CD4-positive, alpha-beta T cell treated with Interleukin-2 at 100 ng/mL for 4 hours (primary cell): ENCODE measurements around the gene NUDT14.

Experiments used
- DNase-seq: peaks from one replicate; pipeline ENCODE4 v3.0.0-alpha.2; 2020; ENCODE audit warnings: low spot score

NUDT14 gene

DNA sequence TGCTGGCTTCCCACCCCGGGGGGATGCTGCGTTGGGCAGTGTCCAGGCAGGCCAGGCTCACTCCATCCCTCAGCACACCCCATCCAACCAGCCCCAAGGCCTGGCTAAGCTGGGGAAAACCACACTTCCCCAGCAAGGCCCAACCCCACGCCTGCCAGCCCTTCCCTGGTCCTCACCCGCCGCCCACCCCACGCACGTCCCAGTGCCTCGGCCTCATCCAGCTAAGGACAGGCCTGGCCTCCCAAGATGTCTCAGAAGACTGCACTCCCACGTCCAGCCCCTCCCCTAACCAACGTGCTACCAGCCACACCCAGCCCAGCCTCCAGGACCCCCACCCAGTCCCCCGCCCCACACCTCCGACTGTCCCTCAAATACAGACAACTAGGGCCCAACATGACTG lies 22.3 kb downstream of the NUDT14 start:
- no peak for DNase-seq

DNA sequence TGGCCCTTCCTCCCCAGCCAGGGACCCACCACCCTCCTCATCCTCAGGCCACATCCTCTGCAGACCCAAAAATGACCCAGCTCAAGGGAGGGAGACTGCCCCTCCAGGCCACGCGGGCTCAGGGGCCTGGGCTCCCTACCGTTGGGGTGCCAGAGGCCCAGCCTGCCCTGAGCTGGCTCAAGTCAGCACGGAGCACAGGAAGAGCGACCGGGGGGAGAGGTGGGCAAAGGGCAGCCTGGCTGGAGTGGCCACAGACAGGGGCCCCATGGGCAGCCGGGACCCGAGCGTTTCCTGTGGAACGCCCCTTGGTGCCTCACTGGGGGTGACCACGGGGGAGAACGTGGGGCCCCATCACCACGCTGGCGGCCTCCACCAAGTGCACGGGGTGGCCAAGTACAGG lies 23.2 kb downstream of the NUDT14 start:
- no peak for DNase-seq

DNA sequence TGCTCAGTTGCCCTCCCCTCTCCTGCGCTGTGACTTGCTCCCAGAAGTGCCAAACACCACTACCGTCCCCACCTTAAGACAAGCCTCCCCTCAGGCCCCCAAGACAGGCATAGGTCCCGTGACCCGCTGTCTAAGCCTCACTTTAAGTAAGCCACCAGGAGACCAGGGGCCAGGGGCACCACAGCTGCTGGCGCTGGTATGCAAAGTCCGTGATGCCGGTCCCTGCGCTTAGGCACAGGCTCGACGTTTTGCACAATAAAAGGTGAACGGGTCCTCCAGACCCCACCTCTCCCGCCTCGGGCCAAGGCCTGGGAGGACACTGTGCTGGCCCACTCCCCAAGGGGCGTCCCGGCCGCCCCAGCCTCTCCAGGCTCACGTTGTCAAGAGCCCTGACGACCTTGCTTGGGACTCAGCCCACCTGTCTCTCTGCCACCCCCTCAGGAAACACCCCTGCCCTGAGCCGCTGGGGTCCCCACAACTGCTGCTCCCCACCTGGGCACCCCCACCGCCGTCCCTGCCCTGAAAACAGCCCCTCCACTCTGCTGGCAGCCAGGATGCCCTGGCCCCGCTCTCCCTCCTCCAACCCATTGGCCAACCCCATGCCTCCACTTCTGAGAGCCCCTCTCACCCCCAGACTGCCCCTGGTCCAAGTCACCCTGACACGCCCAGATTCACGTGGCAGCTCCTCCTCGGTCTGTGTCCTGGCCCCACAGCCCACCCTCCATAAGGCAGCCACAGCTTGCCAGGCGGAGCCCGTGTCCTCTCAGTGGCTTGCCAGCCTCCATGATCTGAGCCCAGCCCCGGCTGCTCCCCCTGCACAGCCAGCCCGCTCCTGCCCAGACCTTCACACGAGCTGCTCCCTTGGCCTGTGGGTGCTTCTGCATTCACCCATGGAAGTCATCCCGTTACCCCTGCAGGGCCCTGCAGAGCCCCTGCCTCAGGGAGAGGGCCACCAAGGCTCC lies 24.4 kb downstream of the NUDT14 start:
- no peak for DNase-seq

DNA sequence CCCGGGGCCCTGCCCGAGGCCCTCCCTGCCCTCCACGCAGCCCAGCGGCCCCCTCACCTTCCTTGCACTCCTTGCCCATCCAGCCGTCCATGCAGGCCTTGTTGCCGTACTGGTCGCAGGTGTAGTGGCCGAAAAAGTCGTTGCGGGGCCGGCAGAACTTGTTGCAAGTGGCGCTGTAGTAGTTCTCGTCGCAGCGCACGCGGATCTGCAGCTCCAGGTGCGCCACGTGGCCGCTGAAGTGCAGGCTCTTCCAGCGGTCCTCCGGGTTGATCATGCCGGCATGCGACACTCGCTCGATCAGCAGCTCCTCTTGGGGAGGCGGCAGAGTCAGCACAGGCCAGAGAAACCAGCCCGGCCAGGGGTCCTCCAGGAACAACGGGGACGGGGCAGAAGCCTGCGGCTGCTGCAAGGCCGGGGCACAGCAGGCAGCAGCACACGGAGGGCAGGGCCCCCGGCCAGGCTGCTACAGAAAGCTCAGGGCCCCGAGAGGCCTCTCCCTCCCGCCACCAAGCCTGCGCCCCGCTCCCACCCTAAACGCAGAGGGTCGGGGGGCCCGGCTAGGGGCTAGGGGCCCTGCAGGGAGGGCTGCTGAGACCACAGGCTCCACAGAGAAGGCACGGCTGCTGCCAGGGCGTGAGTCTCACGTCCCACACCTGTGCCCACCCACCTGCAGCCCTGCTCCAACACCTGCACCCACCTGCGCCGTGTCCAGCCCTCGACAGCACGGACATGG lies 25.3 kb downstream of the NUDT14 start:
- no peak for DNase-seq

DNA sequence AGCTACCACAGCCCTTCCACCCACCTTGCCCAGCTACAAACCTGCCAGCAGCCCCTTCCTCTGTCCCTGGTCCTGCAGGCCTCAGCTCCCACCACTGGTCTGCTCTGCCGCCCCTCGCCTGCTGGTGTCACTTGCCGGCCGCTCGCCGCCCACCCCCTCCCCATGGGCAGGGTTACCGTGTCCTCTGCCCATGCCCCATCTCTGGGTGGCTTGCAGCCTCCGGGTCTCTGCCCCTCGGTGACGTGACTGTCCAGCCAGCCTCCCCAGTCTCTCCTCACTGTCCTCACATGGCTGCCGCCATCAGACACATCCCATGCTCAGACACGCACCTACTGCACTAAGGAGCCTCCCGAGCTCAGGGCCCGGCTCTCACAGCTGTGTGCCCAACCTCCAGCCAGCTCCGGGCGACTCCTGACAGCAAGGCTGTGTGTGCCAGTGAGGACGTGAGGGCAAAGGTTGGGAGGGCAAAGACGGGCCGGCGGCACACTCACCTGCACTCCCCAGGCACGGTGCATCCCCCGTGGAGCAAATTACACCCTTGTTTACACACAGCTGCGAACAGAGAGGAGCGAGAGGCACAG lies 26.0 kb downstream of the NUDT14 start:
- DNase-seq = no peak

DNA sequence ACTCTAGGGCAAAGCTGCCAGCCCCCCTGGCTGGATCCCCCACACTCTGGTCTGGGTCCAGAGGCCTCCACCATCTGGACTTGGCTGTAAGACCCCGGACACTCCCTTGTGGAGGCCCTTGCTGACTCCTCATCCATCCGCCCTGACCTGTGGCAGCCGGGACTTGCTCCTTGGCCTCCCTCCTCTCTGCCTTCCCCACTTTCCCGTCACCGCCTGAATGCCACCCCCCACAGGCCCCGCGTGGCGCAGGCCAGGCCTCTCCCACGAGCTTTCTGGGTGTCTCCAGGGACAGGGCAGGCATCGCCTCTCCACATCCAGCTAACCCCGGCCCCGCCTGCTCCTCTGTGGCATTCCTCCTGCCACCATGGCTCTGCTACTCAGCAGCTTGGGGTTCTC lies 26.6 kb downstream of the NUDT14 start:
- no peak for DNase-seq

DNA sequence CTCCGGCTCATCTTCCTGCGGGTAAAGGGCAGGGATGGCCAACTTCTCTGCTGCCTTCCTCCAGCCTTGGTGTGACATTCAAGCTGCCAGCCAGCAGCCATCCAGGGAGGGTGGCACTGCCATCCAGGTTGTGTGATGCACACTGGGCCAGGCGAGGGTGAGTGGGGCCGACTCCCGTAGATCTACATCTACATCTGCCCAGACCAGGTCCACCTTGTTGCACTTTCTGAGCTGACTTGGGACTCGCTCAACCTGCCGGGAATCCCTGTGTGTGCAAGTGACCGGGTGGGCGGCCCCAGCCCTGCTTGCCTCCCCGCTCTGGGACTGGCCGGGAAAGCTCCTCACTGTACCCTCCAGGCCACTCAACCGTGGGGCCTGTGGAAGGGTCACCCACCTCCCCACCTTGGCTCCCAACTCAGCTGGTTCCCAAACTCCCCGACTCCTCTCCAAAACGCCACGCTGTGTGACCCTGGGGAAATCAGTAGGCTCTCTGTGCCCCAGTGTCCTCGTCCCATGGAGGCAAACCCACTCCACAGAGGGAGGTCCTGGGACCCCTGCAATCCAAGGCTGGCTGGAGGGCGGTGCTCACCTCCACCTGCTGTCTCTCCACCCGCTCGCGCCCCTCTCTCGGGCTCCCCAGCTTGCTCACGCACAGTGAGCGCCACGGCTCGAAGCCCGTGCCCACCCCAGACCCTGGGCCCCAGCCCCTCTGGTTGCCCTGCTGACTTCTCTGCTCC lies 27.2 kb downstream of the NUDT14 start:
- DNase-seq = no peak

DNA sequence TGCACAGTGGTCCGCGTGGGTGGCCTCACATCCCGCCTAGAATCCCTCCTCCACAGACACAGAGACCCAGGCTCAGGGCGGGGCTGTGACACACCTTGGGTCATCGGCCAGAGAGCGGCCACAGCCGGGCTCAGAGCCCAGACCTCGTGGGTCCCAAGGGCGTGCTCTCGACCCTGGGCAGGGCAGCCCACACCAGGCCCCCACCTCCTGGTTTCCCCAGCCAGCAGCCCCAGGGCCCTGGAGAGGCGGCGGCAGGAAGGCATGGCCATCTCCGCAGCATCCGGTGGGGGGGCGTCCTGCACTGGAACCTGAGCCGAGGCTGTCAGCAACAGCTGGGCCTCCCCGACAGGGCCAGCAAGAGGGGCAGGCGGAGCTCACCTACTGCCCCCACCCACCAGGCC lies 27.8 kb downstream of the NUDT14 start:
- no peak for DNase-seq

DNA sequence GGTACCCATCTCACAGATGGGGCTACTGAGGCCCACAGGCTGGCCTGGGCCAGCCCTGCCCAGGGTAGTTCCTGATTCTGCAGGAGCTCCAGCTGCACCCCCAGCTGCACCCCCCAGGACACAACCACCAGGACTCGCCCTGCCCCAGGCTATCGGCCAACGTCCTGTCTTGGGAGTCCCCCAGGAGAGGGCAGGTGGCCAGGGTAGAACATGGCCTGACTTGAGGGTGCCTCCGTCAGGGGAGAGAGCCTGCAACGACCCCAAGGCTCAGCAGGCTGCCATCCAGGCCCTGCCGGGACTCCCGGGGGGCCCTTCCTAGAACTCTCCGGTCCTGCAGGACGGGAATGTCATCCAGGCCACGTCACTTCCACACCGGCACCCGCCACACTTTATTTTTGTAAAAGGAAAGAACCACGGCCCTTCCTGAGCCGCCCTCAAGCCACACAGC lies 28.3 kb downstream of the NUDT14 start:
- no peak for DNase-seq

DNA sequence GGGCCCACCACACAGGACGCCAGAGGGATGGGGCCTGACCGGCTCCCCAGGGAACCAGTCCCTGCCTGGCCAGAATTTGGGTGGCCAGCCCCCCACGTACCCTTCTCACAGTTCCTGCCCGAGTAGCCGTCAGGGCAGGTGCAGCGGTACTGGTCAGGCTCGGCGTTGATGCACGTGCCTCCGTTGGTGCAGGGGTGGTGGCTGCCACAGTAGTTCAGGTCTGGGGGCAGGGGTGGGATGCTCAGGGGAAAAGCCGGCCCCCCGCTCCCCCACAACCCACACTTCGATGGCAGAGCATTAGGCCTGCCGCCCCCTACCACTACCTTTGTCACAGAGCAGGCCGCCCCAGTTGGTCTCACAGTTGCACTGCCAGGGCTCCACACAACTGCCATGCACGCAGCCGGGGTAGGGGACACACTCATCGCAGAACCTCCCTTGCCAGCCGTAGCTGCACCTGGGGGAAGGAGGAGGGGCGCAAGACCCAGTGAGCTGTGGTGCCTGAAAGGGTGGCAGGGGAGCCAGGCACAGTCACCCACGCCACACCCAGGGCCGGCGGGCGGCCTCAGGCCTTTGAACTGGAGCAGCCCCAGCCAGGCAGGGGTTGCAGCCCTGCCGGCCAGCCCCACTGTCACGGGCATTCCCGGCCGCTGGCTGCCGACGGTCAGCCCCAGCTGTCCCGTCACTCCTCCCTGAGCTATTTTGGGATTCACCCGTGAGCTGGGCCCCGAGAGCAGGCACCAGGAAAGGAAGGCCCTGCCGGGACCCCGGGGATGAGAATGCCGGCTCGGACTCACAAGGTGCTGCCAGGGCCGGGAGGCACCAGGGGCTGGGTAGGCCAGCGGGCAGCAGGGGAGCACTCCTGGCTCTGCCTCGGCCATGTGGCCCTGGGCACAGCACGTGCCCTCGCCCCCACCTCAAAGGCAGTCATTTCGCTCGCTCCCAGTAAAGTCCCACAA lies 29.0 kb downstream of the NUDT14 start:
- DNase-seq = no peak

DNA sequence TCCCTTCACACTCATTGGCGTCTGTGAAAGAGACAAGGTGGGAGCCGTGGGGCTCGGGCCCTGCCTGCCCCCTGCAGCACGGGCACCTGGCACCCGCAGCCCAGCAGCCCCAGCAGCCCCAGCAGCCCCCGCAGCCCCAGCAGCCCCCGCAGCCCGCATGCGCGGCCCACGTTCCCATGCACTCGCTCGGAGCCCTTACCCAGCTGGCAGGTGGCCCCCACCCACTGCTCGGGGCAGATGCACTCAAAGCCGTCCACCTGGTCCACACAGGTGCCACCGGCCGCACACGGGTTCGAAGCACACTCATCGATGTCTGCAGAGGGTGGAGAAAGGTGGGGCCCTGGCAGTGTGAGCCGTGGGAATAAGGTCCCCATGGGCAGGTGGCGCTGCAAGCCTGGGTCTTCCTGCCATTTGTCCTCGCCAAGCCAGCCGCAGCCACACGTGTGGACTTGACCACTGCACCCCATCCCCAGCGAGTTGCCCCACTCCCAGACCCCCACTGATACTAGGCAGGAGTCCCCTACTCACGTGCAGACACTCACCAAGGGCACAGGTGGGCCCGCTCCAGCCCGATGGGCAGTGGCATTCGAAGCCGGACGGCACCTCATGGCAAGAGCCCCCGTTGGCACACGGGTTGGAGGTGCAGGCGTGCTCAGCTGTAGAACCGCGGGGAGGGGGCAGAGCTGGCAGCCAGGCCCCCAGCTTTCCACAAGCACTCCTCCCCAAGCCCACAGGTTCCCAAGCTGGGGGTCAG lies 29.9 kb downstream of the NUDT14 start:
- no peak for DNase-seq

DNA sequence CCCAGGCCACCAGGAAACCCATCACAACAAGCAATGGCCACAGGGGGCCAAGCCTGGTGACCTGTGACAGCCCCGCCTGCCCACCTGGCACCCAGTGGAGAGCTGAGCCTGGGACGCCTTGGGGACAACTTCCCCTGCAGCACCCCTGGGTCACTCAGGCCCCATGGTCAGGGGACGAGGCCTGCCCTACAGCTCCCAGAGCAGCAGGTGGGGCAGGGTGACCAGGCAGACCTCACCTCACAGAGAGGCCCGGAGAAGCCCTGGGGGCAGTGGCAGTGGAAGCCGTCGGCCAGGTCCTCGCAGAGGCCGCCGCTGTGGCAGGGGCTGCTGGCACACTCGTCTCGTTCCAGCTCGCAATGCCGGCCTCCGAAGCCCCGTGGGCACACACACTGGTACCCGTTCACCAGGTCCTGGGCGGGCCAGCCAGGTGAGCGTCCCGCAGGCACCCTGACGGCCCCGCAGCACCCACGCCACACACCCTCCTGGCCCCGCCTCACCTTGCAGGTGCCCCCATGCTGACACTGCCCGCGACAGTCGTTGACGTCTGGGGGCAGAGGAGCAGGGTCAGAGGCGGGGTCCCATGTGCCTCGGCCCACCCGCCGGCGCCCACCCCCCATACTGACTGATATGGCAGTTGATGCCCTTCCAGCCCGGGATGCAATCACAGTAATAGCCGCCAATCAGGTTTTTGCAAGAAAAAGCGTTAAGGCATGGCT lies 30.6 kb downstream of the NUDT14 start:
- DNase-seq = no peak

DNA sequence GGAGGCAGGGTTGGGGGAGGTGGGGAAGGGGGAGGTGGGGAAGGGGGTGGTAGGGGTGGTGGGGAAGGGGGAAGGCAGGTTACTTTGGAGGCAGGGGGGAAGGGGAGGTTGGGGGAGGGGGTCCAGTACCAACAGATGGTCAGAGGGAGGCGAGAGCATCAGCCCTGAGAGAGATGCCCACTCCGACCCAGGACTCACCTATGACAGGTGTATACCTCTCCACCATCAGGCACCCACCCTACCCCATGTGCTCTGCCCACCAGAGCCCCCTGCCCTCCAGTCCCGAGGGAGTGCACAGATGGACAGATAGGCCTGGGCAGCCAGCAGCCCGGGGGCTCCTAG lies 31.1 kb downstream of the NUDT14 start:
- DNase-seq = no peak

DNA sequence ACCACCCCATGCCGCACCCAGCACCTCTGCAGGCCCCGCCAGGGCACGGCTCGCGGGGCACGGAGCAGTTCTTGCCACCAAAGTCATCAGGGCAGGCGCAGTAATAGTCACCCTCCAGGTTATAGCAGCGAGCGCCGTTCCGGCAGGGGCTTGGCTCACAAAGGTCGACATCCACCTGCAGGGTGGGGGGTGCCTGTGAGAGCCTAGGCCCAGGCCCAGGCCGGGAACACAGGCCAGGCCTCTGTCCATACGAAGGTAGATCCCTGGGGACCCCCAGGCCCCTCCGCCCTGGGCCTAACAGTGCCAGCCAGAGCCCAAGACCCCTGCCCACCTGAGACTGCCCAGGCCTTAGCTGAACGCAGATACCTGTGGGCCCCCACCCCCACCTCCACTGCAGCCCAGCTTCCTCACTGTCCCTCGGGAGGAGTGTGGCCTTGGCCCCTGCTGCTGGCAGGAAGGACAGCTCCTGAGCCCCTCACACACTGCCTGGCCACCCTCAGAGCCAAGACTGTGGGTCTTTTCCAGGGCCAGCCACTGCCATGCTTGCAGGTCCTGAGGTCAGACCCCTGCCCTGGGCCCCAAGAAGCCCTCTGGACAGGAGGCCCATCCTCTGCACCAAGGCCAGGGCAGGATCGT lies 31.8 kb downstream of the NUDT14 start:
- DNase-seq = no peak

DNA sequence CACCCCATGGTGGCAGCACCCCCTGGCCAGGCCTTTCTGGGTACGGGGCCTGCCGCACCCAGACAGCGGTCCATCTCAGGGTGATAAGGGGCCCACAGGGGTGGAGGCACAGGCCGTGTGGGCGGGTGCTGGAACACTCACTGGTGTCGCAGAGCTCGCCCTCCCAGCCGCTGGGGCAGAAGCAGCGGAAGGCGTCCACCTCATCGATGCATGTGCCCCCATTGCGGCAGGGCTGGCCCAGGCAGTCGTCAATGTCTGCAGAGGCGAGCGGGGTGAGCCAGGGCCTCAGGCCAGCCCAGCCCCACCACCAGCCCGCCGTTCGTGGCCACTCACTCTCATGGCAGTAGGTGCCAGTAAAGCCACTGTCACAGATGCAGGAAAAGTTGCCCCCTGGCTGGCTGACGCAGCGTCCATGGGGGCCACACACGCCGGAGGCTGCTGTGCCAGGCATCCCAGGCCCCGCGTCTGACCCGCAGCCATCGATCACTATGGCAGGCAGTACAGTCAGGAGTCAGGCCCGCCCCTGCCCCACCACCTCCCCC lies 32.4 kb downstream of the NUDT14 start:
- no peak for DNase-seq

DNA sequence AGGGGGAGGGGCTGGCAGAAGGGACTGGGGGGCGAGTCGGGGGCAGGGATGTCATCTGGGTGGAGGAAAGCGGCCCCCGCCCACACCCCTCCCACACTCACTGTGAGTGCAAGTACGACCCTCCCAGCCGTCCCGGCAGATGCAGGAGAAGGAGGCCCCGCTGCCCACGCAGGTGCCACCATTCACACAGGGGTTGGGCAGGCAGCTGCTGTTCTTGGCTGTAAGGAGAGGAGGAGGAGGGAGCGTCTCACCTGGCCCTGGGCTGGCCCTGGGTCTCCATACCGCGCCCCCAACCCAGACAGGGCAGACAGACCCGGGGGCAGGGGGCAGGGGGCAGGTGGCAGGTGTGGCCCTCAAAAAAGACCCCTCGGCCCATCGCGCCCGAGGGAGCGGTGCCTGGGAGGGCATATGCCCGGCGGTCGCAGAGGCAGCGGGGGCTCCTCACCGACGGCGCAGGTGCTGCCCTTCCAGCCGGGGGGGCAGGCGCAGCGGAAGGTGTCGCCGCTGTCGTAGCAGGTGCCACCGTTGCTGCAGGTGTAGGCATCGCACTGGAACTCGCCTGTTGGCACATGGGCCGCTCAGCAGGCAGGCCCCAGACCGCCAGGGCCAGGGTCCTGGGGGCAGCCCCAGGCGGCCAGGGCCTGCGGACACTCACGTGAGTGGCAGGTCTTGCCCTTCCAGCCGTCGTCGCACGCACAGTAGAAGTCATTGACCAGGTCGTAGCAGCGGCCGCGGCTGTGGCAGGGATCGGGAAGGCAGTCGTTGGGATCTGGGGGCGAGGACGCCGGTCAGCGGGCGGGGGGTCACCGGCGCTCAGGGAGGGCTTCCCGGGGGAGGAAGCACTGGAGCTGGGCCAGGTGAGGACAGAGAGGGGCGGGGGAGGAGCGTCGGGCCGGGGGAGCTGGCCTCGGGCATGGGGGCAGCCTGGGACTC lies 33.2 kb downstream of the NUDT14 start:
- no peak for DNase-seq

DNA sequence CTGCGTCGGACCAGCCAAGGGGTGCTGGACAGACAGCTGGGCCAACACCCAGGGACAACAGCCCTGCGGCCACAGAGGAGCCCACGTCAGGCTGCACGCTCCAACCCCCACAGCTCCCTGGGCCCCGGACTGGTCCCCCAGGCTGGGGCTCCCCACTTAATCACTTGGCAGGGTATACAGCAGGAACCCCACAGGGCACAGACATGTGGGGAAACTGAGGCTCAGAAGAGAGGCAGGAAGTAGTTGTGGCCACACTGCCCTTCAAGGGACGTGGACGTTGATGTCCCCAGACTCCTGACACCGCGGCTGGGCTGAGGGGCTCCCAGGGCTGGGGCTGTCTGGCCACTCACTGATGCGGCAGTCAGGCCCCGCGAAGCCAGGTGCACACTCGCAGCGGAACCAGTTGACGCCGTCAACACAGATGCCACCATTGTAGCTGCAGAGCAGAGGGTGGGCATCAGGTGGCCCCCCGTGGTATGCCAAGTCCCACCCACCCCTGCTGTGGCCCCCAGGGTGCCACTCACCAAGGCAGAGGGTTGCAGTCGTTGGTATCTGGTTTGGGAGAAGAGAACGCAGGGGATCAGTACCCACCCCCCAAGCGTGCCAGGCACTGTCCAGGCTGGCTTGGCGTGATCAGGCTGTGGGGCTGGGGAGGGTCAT lies 34.0 kb downstream of the NUDT14 start:
- no peak for DNase-seq
